ENCODE results near the gene UBTD2. TPM values are rescaled to one million over a fixed set of nuclear protein-coding genes. Genes with fewer than 3 reads are reported as not detected.
A peak's percentile ranks its signal among the peaks of the same experiment; 100 is the strongest.
"Not testable (repeated sequence)": the region's sequence is repeated elsewhere in the genome, so short reads cannot be mapped to it uniquely, and the experiment has no call there.

The UBTD2 gene
- total RNA-seq, 1 experiment from 2014 or later: 37.0 TPM

DNA sequence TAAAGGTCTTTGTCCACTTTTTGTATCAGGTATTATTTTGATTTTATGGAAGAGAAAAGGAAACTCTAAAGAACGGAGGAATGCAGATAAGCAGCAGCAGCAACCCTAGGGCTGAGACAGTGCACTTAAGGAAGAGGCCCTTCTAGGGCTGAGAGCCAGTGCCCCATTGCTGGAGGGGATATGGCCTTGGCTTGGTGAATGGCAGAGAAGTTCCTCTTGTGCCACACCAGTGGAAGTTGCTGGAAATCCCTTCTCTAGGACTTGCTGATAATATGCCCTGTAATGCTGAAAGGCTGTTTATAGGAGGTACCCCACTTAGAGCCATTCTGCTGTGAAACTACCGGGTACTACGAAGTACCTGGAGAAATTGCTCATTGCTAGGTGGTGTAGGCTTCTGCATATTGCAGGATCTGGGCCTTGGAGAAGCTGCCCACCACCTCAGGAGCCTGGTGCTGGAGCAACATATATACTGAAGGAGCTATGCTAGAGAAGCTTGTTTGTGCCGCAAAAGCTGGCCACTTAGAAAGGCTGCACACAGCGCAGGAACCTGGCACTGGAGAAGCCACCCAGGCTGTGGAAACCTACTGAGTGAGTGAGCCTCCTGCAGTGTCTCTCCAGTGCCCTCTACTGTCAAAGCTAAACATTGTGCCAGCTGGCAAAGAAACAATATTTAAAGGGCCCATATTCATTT is 9.6 kb upstream of the UBTD2 start:
- DNase-seq (ENCODE audit: low read depth): peak; percentile 78

- DNase-seq (ENCODE audit: low read depth): not testable (repeated sequence)
Observed at GRCh38 chr5:172291837-172292236, 8.3 kb upstream of the UBTD2 start.

DNA sequence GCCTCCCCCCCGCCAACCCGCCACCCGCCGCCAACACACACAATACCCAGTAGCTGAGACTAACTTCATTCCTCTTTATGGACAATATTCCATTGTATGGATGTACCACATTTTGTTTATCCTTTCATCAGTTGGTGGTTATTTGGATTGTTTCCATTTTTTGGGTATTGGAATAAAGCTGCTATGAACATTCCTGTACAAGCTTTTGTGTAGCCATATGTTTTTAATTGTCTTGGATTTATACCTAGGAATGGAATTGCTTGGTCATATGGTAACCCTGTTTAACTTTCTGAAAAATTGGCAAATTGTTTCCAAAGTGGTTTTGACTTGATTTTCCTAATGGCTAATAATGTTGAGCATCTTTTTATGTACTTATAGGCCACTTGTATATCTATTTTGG is 4.9 kb upstream of the UBTD2 start:
- no peak for DNase-seq (ENCODE audit: low read depth)

GRCh38 chr5:172287140-172287539 is 3.6 kb upstream of the UBTD2 start:
- DNase-seq (ENCODE audit: low read depth): not testable (repeated sequence)

- no peak for DNase-seq (ENCODE audit: low read depth)
Observed at GRCh38 chr5:172285226-172286143, 1.9 kb upstream of the UBTD2 start.

DNA sequence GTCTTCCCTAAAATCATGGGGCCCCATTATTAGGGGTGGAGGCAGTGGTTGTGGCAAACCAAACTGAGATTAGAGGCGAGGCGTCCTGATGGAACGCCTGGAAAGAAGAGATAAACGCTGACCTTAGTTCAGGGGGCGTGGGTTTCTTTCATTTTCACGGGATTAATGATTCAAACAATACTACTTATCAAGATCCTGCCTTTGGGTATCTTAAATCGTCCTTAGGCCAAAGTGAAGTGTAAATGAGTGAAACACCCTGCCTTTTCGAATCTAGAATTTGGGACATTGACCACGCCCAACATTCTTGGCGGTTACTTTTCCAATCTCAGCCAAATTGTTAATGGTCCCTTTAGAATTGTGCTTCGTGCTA is 1.0 kb upstream of the UBTD2 start:
- DNase-seq (ENCODE audit: low read depth): peak; percentile 36

DNA sequence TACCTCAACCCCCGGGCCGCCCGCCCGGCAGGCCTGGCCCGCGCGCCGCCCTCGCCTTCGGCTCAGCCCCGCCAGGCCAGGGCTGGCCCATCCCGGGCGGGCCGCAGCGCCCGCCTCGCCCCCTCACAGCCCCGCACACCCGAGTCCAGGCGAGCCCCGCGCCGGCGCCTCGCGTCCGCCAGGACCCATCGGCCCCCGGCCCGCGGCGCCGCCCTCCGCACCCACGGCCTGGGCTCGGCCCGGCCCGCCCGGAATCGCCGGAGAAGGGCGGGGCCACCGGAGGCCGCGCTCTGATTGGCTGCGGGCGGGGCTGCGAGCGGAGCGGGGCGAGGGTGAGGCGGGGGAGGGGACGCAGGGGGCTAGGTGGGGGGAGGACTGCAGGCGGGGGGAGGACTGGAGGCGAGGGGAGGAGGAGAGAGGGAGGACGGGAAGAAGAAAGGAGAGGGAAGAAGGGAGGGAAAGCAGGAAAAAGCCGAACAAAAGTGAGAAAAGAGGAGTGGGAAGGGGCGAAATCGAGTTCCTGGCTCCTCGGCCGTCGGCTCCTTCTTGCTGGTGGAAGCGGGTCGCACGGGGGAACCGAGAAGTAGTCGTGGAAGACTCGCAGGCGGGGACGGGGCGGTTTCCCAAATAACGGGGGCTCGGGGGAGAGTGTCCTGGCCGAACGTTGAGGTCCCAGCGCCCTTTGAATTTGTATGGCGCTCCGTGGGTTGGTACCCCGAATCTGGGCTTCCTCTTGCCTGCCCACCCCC is 472 bp upstream of the UBTD2 start:
- DNase-seq (ENCODE audit: low read depth): peak; percentile 73

GRCh38 chr5:172282272-172283019 is 1.1 kb downstream of the UBTD2 start:
- DNase-seq (ENCODE audit: low read depth): peak; percentile 78

GRCh38 chr5:172281346-172281745 is 2.2 kb downstream of the UBTD2 start:
- DNase-seq (ENCODE audit: low read depth): no peak

GRCh38 chr5:172280929-172281328 is 2.6 kb downstream of the UBTD2 start:
- peak; percentile 87 for DNase-seq (ENCODE audit: low read depth)

GRCh38 chr5:172280317-172280716 is 3.2 kb downstream of the UBTD2 start:
- no peak for DNase-seq (ENCODE audit: low read depth)

DNA sequence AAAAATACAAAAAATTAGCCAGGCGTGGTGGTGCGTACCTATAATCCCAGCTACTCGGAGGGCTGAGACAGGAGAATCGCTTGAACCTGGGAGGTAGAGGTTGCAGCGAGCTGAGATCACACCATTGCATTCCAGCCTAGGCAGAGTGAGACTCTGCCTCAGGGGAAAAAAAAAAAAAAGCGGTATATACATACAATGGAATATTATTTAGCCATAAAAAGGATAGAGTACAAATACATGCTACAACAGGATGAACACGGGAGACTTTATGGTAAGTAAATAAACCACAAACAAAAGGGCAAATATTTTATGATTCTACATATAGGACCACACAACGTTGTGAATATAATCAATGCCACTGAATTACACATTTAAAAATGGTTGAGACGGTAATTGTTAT is 5.2 kb downstream of the UBTD2 start:
- DNase-seq (ENCODE audit: low read depth): no peak

GRCh38 chr5:172276214-172276613 is 7.3 kb downstream of the UBTD2 start:
- peak; percentile 28 for DNase-seq (ENCODE audit: low read depth)

DNA sequence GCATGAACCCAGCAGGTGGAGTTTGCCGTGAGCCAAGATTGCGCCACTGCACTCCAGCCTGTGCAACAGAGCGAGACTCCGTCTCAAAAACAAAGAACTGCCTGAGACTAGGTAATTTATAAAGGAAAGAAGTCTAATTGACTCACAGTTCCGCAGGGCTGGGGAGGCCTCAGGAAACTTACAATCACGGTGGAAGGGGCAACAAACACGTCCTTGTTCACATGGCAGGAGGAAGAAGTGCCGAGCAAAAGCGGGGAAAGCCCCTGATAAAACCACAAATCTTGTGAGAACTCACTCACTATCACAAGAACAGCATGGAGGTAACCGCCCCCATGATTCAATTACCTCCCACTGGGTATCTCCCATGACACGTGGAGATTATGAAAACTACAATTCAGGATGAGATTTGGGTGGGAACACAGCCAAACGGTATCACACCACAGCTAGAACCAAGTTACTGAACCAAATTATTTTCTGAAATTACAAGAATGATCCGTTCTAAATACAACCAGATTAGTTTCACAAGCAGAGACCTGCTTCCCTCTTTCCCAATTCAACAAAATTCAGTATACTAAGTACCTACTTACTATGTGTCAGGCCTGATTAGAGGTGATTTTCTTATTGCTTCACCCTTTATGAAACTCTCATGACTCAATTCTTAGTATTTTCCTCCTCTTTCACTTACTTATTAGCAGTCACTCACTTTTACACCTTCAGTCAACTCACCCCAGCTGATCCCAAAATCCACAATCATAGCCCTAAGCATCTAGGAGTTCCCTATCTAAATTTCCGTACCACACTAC is 8.4 kb downstream of the UBTD2 start:
- no peak for DNase-seq (ENCODE audit: low read depth)

DNA sequence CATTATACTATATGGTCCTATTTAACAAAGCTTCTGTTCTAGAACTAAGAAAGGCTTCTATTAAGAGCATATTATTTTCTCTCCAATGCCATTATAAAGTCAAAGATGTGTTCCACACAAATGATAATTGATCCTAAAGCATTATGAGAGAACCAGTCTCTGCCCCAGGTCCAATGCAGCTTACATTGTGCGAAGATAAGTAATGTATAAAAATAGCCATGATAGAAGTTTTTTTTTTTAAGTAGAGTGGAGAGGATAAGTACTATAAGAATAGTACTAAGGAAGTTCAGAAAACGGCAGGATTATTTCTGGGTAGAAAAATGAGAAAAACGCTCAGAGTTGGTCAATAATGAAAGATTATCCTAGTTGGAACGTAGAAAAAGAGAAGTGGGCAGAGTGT is 15.6 kb downstream of the UBTD2 start:
- no peak for DNase-seq (ENCODE audit: low read depth)

DNA sequence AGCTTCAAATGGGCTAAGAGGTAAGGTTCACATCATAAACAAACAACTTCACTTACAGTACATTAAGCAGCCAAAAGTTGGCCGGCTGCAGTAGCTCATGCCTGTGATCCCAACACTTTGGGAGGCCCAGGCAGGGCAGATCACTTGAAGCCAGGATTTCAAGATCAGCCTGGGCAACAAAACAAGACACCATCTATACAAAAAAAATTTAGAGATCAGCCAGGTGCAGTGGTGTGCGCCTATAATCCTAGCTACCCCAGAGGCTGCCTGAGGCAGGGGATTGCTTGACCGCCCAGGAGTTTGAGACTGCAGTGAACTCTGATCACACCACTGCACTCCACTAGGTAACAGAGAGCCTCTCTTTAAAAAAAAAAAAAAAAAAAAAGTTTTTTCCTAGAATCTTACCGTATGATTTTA is 16.9 kb downstream of the UBTD2 start:
- DNase-seq (ENCODE audit: low read depth): no peak

GRCh38 chr5:172266071-172266675 is 17.4 kb downstream of the UBTD2 start:
- DNase-seq (ENCODE audit: low read depth): no peak

GRCh38 chr5:172264815-172265395 is 18.7 kb downstream of the UBTD2 start:
- no peak for DNase-seq (ENCODE audit: low read depth)

DNA sequence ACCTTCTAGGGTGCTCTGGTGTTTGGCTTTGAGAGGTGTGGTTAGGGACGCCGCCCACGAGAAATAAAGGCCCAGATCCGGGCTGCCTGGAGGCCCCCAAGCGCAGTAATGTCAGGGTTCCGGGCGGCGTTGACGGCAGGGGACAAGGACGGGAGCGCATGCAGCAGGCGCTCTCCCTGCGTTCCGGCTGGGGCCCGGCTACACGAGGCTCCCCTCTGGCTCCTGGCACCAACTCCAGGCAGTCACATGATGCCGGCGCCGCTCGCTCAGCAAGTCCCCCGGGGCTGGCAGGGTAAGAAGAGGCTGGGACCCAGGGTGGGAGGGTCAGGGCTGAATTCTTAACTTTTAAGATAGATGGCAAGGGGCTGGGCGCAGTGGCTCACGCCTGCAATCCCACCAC is 28.1 kb downstream of the UBTD2 start:
- DNase-seq (ENCODE audit: low read depth): no peak

DNA sequence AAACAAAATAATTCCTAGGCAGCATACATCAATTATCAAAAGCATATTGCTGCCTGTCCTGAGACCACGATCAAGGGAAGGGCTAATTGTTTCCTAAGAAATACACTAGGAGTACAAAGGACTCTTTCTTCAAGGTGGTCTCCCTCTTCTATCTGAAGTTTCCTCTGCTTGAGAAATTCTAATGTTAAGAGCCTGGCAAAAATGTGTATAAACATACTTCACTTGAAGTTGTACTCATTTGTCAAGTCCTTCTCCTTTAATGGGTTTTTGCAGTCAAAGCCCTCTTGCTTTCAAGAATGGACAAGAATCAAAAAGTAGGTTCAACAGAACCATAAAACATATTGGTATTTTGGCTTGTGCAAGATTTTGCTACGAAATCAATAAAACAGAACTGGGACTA is 31.1 kb downstream of the UBTD2 start:
- no peak for DNase-seq (ENCODE audit: low read depth)

Data from M059J (cell line).